SK-N-SH (cell line): Measurements from ENCODE around the gene TUBB4A. TPM values are rescaled to one million over a fixed set of nuclear protein-coding genes. Genes with fewer than 3 reads are reported as not detected.

Source experiments
- CTCF ChIA-PET: fragments of 300-600, 350-600 bp; formaldehyde crosslinking; extraction: SDS; loops from one replicate; lab custom pipeline; 2021; lab: Yijun Ruan, JAX
- POLR2A ChIA-PET: fragments of 350-600 bp; sonication (Branson Sonifier 250); formaldehyde crosslinking; extraction: SDS; loops from one replicate; lab custom pipeline; 2020; ENCODE audit warnings: antibody characterized with exemption, inconsistent platforms; lab: Yijun Ruan, JAX
- DNase-seq: peaks from one replicate; pipeline ENCODE4 v3.0.0; 2012
- H2AFZ ChIP-seq: fragments of 200-600 bp; sonication (generic); 2 replicates; pipeline ENCODE4 v1.8.1; 2016; ENCODE audit warnings: antibody characterized with exemption, mild to moderate bottlenecking, low read depth
- H3F3A ChIP-seq: fragments of 200-600 bp; sonication (generic); replicated peaks from 2 replicates; pipeline ENCODE3; 2016; ENCODE audit warnings: antibody characterized with exemption, mild to moderate bottlenecking; ENCODE audit not compliant: insufficient read depth
- H3K27ac ChIP-seq, 2 experiments: fragments of 200-500 bp in 1 of 2; fragments of 200-600 bp in 1 of 2; sonication (Bioruptor generic) in 1 of 2; sonication (generic), shearing (Covaris generic) in 1 of 2; 2 replicates each; pipeline versions ENCODE4 v1.5.1 to v1.6.1; 2014 to 2016; ENCODE audit warnings: low read depth in 2 of 2, inconsistent platforms in 1 of 2, low read length in 1 of 2, mild to moderate bottlenecking in 1 of 2, mixed read lengths in 1 of 2
- H3K27me3 ChIP-seq: fragments of 200-600 bp; sonication (generic), shearing (Covaris generic); 2 replicates; pipeline ENCODE4 v1.6.1; 2016; ENCODE audit warnings: mixed run types; ENCODE audit not compliant: insufficient read depth
- H3K36me3 ChIP-seq, 2 experiments: fragments of 200-500 bp in 1 of 2; fragments of 200-600 bp in 1 of 2; sonication (Bioruptor generic) in 1 of 2; sonication (generic) in 1 of 2; replicated peaks in 1 of 2; 2 replicates each; pipeline versions ENCODE3 to v1.5.1; 2014 to 2016; ENCODE audit warnings: low read length in 1 of 2, mild to moderate bottlenecking in 1 of 2; ENCODE audit not compliant: insufficient read depth in 2 of 2, control insufficient read depth in 1 of 2
- H3K4me1 ChIP-seq, 2 experiments: fragments of 200-500 bp in 1 of 2; fragments of 200-600 bp in 1 of 2; sonication (Bioruptor generic) in 1 of 2; sonication (generic), shearing (Covaris generic) in 1 of 2; 2 replicates each; pipeline versions ENCODE4 v1.5.1 to v1.6.1; 2014 to 2016; ENCODE audit warnings: low read depth in 1 of 2, low read length in 1 of 2, mixed run types in 1 of 2; ENCODE audit not compliant: insufficient read depth in 2 of 2, control insufficient read depth in 1 of 2
- H3K4me2 ChIP-seq: fragments of 200-600 bp; sonication (generic), shearing (Covaris generic); 2 replicates; pipeline ENCODE4 v1.6.1; 2017; ENCODE audit warnings: mixed run types
- H3K4me3 ChIP-seq, 2 experiments: fragments of 200-500 bp in 1 of 2; fragments of 200-600 bp in 1 of 2; sonication (Bioruptor generic) in 1 of 2; sonication (generic), shearing (Covaris generic) in 1 of 2; 2 replicates each; pipeline versions ENCODE4 v1.5.1 to v1.8.1; 2014 to 2016; ENCODE audit warnings: low read depth in 2 of 2, inconsistent platforms in 1 of 2, low read length in 1 of 2, mild to moderate bottlenecking in 1 of 2, mixed read lengths in 1 of 2, moderate library complexity in 1 of 2
- H3K79me2 ChIP-seq: fragments of 200-600 bp; sonication (generic); 2 replicates; pipeline ENCODE4 v1.8.1; 2017; ENCODE audit warnings: mild to moderate bottlenecking; ENCODE audit not compliant: insufficient read depth
- H3K9ac ChIP-seq: fragments of 200-600 bp; sonication (generic); 2 replicates; pipeline ENCODE4 v1.6.1; 2017; ENCODE audit warnings: mixed run types
- H3K9me2 ChIP-seq: fragments of 200-600 bp; sonication (generic); 2 replicates; pipeline ENCODE4 v1.6.1; 2017; ENCODE audit warnings: mixed run types
- H3K9me3 ChIP-seq: fragments of 200-600 bp; sonication (generic); 2 replicates; pipeline ENCODE4 v1.6.1; 2017; ENCODE audit warnings: mixed run types, mild to moderate bottlenecking, moderate library complexity
- H4K20me1 ChIP-seq: fragments of 200-600 bp; sonication (generic); 2 replicates; pipeline ENCODE4 v1.6.1; 2017; ENCODE audit warnings: mild to moderate bottlenecking, mixed run types; ENCODE audit not compliant: insufficient read depth
- ELF1 ChIP-seq: IDR thresholded peaks from 2 replicates; pipeline ENCODE4 v1.4.0; 2012
- EZH2phosphoT487 ChIP-seq: fragments of 200-600 bp; sonication (generic); IDR thresholded peaks from 2 replicates; pipeline ENCODE4 v1.6.1; 2017; ENCODE audit warnings: low read depth, mixed run types, mild to moderate bottlenecking, antibody characterized with exemption, moderate library complexity, borderline replicate concordance
- FOXM1 ChIP-seq: IDR thresholded peaks from 2 replicates; pipeline ENCODE4 v1.4.0; 2012; ENCODE audit warnings: low read depth, mild to moderate bottlenecking
- GABPA ChIP-seq: IDR thresholded peaks from 2 replicates; pipeline ENCODE4 v1.4.0; 2012; ENCODE audit warnings: low read depth, mild to moderate bottlenecking
- JUND ChIP-seq: IDR thresholded peaks from 2 replicates; pipeline ENCODE4 v1.4.0; 2012
- MEF2A ChIP-seq: IDR thresholded peaks from 2 replicates; pipeline ENCODE4 v1.4.0; 2012; ENCODE audit warnings: low read depth, borderline replicate concordance
- RAD21 ChIP-seq: IDR thresholded peaks from 2 replicates; pipeline ENCODE4 v1.6.1; 2012; ENCODE audit warnings: mild to moderate bottlenecking, low read length
- RXRA ChIP-seq: IDR thresholded peaks from 2 replicates; pipeline ENCODE4 v1.4.0; 2012; ENCODE audit warnings: low read depth, mild to moderate bottlenecking, borderline replicate concordance
- SIN3A ChIP-seq: IDR thresholded peaks from 2 replicates; pipeline ENCODE4 v1.6.1; 2012; ENCODE audit warnings: low read depth, mild to moderate bottlenecking, low read length, moderate library complexity, borderline replicate concordance
- SMC3 ChIP-seq: IDR thresholded peaks from 2 replicates; pipeline ENCODE4 v1.6.1; 2012; ENCODE audit warnings: low read depth, low read length, improper control_type of control experiment
- TCF12 ChIP-seq: IDR thresholded peaks from 2 replicates; pipeline ENCODE4 v1.4.0; 2012
- TEAD4 ChIP-seq: IDR thresholded peaks from 2 replicates; pipeline ENCODE4 v1.4.0; 2012; ENCODE audit warnings: mild to moderate bottlenecking, borderline replicate concordance; ENCODE audit not compliant: insufficient read depth
- USF2 ChIP-seq: fragments of 150-350 bp; IDR thresholded peaks from 2 replicates; pipeline ENCODE4 v1.6.1; 2017; ENCODE audit warnings: antibody characterized with exemption, low read length, low read depth, borderline replicate concordance
- YY1 ChIP-seq: IDR thresholded peaks from 2 replicates; pipeline ENCODE4 v1.4.0; 2012; ENCODE audit warnings: low read depth, mild to moderate bottlenecking
- WGBS: methylation state at CpG from one replicate; pipeline ENCODE4 v1.1.6; 2017; ENCODE audit warnings: low lambda C conversion rate; 5-methylcytosine and 5-hydroxymethylcytosine counted together
- polyA plus RNA-seq, 3 experiments: library from polyadenylated mRNA; depleted of rRNA; stranded (reverse); fragments of >200 nt; gene quantifications; 2 replicates each; pipeline ENCODE4 v1.2.3, GENCODE V29; 2012
- TF ChIP-seq, protein P1 (sequence below): fragments of 200-600 bp; sonication (generic); IDR thresholded peaks from 2 replicates; pipeline ENCODE4 v1.6.1; 2017; ENCODE audit warnings: antibody characterized with exemption, mild to moderate bottlenecking, moderate library complexity
- TF ChIP-seq, protein P2 (sequence below): IDR thresholded peaks from 2 replicates; pipeline ENCODE4 v1.4.0; 2012; ENCODE audit warnings: low read depth, borderline replicate concordance
- TF ChIP-seq, protein P3 (sequence below): IDR thresholded peaks from 2 replicates; pipeline ENCODE4; 2012

TUBB4A gene
- polyA plus RNA-seq, 1 of the 3 experiments (the other 2 are of a cell fraction), result 4.5 TPM

GRCh38 chr19:6472713-6473112 lies 29.4 kb downstream of the TUBB4A start:
- no peak for DNase-seq
- Histone ChIP-seq H2AFZ (no peak overlapping the region), H3K9ac (no peak overlapping the region), H3K27me3 (peaks cover 37% of the 10 kb centered on the region), H3F3A (no peaks in the 10 kb centered on the region), H3K4me1 (peaks cover 0 to 14% of the 10 kb centered on the region in 2 experiments; a peak in 1 of 4 replicates), H3K36me3 (no peaks in the 10 kb centered on the region), H4K20me1 (no peaks in the 10 kb centered on the region), H3K9me3 (no peaks in the 10 kb centered on the region), H3K9me2 (no peaks in the 10 kb centered on the region), H3K27ac (no peak overlapping the region), H3K79me2 (no peaks in the 10 kb centered on the region), H3K4me3 (no peak overlapping the region), H3K4me2 (no peak overlapping the region)
- WGBS, result 67% methylated on average over 1 of the region's 4 CpGs
- ChIA-PET CTCF (no interaction called here), POLR2A (no interaction called here)
- TF ChIP-seq MEF2A (no peak), TEAD4 (no peak), USF2 (no peak), RXRA (no peak), SMC3 (no peak), FOXM1 (no peak), TCF12 (no peak), GABPA (no peak), RAD21 (no peak), YY1 (no peak), JUND (no peak)
- TF ChIP-seq, protein P1, sequence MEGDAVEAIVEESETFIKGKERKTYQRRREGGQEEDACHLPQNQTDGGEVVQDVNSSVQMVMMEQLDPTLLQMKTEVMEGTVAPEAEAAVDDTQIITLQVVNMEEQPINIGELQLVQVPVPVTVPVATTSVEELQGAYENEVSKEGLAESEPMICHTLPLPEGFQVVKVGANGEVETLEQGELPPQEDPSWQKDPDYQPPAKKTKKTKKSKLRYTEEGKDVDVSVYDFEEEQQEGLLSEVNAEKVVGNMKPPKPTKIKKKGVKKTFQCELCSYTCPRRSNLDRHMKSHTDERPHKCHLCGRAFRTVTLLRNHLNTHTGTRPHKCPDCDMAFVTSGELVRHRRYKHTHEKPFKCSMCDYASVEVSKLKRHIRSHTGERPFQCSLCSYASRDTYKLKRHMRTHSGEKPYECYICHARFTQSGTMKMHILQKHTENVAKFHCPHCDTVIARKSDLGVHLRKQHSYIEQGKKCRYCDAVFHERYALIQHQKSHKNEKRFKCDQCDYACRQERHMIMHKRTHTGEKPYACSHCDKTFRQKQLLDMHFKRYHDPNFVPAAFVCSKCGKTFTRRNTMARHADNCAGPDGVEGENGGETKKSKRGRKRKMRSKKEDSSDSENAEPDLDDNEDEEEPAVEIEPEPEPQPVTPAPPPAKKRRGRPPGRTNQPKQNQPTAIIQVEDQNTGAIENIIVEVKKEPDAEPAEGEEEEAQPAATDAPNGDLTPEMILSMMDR, result no peak
- TF ChIP-seq, protein P2, sequence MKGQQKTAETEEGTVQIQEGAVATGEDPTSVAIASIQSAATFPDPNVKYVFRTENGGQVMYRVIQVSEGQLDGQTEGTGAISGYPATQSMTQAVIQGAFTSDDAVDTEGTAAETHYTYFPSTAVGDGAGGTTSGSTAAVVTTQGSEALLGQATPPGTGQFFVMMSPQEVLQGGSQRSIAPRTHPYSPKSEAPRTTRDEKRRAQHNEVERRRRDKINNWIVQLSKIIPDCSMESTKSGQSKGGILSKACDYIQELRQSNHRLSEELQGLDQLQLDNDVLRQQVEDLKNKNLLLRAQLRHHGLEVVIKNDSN, result no peak

DNA sequence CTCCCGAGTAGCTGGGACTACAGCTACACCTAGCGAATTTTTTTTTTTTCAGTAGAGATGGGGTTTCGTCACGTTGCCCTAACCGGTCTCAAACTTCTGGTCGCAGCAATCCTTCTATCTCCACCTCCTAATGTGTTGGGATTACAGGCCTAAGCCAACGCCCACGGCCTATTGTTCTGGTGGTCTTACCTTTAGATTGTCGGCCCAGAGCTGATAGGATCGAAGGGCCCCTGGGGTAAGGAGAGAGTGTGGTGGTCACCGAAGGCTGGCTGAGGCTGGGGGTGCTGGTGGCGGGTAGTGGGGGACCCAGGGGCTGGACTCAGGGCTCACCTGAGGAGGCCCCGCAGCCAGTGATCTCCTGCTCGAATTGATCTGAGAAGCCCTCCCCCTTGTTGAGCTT lies 31.0 kb downstream of the TUBB4A start:
- Histone ChIP-seq H3K9me2 (no peaks in the 10 kb centered on the region), H3F3A (no peaks in the 10 kb centered on the region), H3K4me1 (peaks cover 0 to 9% of the 10 kb centered on the region in 2 experiments; a peak in 1 of 4 replicates), H3K4me3 (no peak overlapping the region), H2AFZ (no peak overlapping the region), H3K27me3 (peaks cover 50% of the 10 kb centered on the region), H3K79me2 (no peaks in the 10 kb centered on the region), H3K4me2 (no peak overlapping the region), H3K36me3 (no peaks in the 10 kb centered on the region), H3K27ac (no peak overlapping the region), H4K20me1 (no peaks in the 10 kb centered on the region), H3K9me3 (no peaks in the 10 kb centered on the region), H3K9ac (no peak overlapping the region)
- DNase-seq, result no peak
- TF ChIP-seq ELF1 (no peak), EZH2phosphoT487 (no peak), SIN3A (no peak), RAD21 (no peak)
- TF ChIP-seq, protein P1, result no peak
- TF ChIP-seq, protein P3, sequence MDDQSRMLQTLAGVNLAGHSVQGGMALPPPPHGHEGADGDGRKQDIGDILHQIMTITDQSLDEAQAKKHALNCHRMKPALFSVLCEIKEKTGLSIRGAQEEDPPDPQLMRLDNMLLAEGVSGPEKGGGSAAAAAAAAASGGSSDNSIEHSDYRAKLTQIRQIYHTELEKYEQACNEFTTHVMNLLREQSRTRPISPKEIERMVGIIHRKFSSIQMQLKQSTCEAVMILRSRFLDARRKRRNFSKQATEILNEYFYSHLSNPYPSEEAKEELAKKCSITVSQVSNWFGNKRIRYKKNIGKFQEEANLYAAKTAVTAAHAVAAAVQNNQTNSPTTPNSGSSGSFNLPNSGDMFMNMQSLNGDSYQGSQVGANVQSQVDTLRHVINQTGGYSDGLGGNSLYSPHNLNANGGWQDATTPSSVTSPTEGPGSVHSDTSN, result no peak
- POLR2A ChIA-PET, result no interaction called here
- CTCF ChIA-PET, result no interaction called here
- 63% methylated on average over 13 of the region's 14 CpGs for WGBS
